TTC549 (cell line): Measurements from ENCODE around the gene WDR82.

Experiments
- FAIRE-seq: peaks from 2 replicates; lab custom pipeline; 2012; peaks lifted over from hg19 to GRCh38; lab: Jason Lieb, UNC

Gene WDR82

GRCh38 chr3:52254608-52255007 lies 23.8 kb downstream of the WDR82 start:
- no peak for FAIRE-seq

- no peak for FAIRE-seq
Measured at GRCh38 chr3:52253314-52254304, 24.8 kb downstream of the WDR82 start.

DNA sequence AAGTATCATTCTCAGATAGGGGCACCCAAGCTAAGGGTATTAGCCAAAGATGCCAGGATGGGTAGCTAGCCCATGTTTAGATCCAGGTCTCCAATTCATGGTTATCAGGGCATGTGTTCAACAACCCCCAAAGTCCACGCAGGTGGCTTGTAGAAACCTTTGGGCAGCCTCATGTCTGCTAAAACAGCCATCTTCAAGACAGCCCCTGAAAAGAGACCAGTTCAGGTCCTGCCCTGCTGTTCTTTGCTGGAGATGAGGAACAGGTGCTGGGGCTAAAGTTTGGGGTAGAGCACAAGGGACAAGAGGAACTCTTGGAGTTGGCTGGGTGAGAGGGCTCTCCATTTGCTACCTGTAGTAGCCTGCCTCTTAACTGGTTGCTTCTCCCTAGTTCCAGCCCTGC lies 28.3 kb downstream of the WDR82 start:
- FAIRE-seq = no peak

DNA sequence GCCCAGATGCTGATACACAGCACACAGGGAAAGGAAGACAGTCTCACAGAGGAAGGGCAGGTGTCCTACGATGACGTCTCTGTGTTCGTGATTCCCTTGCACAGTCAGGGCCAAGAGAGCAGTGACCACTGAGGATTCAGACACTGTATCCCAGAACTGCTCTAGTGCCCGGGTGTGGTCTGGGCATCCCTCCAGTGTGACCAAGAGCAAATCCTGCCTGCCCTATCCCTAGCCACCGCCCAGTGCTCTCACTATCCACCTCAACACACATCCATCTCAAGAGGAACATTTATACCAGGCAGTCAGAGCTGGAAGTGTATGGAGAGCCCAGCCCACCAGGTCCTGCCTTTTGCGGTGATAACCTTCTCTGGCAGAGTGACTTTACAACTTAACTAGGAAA lies 28.8 kb downstream of the WDR82 start:
- FAIRE-seq = no peak

DNA sequence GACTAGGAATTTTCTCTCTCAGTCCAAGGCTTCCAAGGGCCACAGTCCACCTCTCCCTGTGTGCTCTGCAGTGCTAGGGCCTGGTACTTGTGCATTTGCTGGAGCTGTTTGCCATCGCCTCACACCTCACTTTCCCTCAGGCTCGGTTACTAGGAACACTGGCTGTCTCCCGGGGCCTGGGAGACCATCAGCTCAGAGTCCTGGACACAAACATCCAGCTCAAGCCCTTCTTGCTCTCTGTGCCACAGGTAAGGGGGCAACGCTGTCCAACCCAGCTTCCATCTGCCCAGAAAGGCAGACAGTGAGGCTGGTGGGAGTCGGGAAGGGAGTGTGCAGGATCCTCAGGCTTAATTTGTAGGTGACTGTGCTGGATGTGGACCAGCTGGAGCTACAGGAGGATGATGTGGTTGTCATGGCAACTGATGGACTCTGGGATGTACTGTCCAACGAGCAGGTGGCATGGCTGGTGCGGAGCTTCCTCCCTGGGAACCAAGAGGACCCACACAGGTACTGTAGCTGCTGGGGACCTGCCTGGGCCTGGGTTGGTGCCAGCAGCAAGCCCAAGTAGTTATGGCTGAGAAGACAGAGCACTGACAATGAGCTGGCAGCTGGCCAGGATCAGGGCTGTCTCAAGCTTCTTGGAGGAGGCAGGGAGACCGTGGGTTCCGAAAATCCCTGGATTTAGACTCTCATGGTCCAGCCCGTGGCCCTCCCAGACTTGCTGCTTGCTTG lies 29.5 kb downstream of the WDR82 start:
- FAIRE-seq = no peak

DNA sequence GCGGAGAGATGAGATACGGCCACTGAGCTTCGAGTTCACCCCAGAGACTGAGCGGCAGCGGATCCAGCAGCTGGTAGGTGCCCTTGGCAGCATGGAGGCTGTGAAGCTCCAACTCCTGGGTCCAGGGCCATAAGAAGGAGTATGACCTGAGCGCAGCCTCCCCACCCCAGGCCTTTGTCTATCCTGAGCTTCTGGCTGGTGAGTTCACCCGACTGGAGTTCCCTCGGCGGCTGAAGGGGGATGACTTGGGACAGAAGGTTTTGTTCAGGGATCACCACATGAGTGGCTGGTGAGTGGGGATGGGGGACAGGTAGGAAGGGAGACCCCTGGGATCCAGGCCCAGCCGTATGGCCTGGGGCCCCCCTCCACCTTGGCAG lies 30.3 kb downstream of the WDR82 start:
- FAIRE-seq = no peak

DNA sequence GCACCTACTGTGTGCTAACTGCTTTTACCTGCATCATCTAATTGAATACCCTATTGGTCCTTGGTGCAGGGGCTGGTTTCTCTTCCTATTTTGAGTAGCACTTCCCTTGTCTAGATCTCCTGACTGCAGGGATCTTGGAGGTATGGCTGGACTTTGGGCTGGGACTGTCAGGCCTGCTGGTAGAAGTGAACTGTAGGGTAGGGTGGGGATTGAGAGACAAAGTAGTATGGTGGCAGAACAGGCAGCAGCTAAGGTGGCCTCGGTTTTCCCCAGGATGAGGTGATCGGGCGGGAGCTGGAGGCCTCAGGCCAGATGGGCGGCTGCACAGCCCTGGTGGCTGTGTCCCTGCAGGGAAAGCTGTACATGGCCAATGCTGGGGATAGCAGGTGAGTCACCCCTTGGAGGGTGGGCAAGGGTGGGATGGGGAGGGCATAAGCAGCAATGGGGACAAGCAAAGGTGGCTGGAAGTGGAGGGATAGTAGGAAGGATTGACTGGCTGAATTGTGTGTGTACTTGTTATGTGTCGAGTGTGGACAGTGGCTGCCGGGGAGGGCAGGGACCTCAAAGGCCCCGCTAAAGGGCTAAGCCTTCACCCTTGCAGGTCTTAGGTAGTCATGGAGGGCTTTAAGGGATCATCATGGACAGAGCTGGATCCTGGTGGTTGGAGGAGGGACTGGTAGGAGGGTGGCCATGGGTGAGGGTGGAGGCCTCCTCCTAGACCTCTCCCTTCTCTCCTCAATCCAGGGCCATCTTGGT lies 30.9 kb downstream of the WDR82 start:
- FAIRE-seq = no peak

DNA sequence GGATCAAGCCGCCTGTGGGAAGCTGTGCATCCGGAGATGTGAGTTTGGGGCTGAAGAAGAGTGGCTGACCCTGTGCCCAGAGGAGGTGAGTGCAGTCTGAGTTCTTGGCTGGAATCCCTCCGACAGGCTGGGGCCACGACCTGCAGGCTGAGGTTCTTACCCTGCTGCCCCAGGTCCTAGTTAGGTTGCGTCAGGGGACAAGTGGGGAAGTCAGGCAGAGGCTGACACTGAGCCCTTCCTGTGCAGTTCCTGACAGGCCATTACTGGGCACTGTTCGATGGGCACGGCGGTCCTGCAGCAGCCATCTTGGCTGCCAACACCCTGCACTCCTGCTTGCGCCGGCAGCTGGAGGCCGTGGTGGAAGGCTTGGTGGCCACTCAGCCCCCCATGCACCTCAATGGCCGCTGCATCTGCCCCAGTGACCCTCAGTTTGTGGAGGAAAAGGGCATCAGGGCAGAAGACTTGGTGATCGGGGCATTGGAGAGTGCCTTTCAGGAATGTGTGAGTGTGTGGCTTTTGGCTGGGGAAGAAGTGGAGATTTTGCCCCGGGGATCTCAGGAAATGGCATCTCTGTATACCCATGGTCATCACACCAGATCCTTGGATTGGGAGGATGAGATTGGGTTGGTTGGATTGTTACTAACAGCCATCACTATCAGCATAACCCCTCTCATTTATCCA lies 31.6 kb downstream of the WDR82 start:
- FAIRE-seq = no peak

DNA sequence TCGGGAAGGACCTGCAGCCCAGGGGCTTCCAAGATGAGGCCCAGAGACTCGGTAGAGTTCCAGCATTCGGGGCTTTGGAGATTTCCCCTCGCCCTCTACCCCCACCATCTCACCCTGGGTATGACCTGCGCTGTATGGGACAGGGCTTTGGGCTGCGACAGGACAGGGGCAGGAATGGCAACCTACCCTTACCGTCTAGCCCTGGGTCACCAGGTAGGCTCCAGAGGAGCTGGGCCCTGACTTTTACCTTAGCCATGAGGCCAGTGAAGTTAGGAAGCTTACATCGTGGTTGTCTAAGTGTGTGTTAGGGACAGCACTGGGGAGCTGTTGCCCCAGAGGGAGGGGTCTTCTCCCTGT lies 32.2 kb downstream of the WDR82 start:
- FAIRE-seq = no peak

- no peak for FAIRE-seq
Measured at GRCh38 chr3:52245322-52246263, 32.9 kb downstream of the WDR82 start, which contains the start of gene PPM1M. PPM1M (plus strand) TSS chr3:52245759; CDS start chr3:52245825, 66 bp downstream.

DNA sequence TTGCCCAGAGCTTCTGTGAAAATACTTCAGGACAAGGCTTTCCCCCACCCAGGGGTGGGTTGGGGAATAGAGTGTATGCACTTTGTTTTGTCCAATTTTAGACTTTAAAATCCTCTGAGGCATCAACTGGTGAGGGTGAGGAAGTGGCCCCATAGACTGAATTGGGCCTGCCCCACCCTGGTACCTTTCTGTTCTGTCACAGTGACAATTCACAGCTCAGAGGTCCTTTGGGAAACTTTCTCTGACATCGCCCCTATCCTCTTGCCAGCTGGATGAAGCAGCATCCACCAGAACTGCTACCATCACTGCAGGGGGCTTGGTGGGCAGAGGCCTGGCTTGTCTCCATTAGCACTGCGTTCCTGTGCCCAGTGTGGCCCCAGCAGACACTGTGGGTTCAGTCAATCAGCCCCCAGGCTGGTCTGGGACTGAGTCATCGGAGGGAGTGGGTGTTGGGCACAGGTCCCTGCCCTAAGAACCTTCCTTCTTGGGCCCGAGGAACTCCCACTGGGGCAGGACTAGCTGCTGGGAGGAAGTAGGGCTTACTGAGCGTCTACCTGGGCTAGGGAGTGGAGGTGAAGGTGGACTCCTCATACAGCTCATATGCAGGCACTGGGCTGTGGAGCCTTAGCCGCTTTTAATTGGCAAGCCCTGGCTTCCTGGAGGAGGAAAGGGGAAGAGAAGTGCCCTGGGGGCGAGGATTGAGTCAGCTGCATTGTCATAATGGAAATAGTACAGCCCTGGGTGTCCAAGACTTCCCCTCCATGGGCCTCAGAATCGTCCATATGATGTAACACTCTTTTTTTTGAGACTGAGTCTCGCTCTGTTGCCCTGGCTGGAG lies 34.4 kb downstream of the WDR82 start:
- FAIRE-seq = no peak

- no peak for FAIRE-seq
Measured at GRCh38 chr3:52242039-52242438, 36.4 kb downstream of the WDR82 start.

- no peak for FAIRE-seq
Measured at GRCh38 chr3:52240886-52241370, 37.5 kb downstream of the WDR82 start.

DNA sequence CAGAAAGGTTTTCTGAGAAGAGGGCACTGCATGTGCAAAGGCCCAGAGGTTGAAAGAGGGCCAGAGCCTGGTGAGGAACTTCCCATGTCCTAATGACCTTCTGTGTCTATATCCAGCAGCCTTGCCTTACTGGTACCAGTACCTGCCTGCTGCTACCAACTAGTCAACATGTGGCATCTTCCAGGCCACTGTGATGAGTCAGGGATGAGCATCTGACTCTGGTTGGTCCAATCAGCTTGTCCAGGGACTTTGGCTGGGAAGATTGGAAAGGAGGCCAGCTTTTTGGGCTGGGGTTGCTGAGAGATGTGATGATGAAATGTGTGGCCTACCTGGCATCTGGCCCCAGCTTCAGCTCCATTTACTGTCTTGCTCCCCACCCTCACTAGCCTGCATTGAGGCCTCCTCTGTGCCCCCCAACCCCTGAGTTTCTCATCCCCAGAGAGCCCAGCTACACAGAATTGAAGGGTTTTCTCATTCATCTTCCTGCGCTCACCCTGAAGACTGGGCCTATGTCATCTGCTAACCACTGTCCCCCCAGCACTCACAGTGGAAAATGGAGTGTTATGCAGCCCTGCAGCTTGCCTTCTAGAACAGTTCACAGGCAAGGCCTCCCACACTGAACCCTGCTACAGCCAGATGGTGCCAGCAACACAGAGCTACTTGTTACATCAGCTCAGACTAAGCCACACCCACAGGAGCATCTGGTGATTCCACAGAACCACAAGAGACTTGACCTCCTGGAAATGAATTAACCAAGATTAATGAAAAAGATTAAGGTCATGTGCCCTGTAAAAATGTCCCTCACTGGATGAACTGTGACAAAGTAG lies 38.2 kb downstream of the WDR82 start:
- FAIRE-seq = no peak

- no peak for FAIRE-seq
Measured at GRCh38 chr3:52238761-52239701, 39.4 kb downstream of the WDR82 start, which contains the start of gene TWF2. TWF2 (minus strand) TSS chr3:52239158; CDS start chr3:52239016, 142 bp downstream.

DNA sequence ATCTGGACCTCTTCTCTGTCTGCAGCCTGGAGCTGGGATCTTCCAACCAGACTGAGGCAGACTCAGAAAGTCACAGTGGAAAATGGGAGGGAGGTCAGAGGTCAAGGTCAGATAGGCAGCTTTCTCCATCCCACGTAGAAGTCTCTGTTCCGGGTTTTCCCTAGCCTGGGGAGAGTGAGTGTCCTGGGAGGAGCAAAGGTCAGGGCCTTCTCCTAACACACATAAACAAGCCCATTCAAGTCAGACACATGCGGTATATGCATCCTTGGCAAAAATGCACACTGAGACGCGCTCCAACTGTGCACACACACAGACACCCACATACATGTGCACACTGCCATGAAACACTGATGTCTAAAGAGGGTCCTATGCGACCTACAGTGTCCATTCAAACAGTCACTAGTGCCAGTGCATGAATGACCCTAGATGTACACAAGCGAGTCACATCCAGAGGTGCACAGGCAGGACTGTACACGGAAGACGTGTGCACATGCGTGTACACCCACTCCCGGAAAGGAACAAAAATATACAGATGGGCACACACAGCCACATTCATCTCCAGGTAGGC lies 40.2 kb downstream of the WDR82 start:
- FAIRE-seq = no peak

- no peak for FAIRE-seq
Measured at GRCh38 chr3:52237657-52238172, 40.7 kb downstream of the WDR82 start.
